Thyroid gland (tissue), 4 donors: Measurements from ENCODE around the gene FANCC.

Source experiments
- POLR2A ChIP-seq, 2 donors: fragments of 450-650 bp; IDR thresholded peaks; one replicate each; pipeline ENCODE4 v1.6.1; 2017; ENCODE audit warnings: antibody characterized with exemption in 2 of 2, mild to moderate bottlenecking in 2 of 2, moderate library complexity in 1 of 2
- TF ChIP-seq, protein P1 (sequence below), 6 experiments: fragments of 200-600 bp in 3 of 6; fragments of 450-650 bp in 3 of 6; sonication (generic) in 3 of 6; IDR thresholded peaks; one replicate each; pipeline ENCODE4 v1.5.1; 2016 to 2019; ENCODE audit warnings: antibody characterized with exemption in 6 of 6, mild to moderate bottlenecking in 2 of 6, inconsistent platforms in 1 of 6, moderate library complexity in 1 of 6

- TF ChIP-seq, protein P1, sequence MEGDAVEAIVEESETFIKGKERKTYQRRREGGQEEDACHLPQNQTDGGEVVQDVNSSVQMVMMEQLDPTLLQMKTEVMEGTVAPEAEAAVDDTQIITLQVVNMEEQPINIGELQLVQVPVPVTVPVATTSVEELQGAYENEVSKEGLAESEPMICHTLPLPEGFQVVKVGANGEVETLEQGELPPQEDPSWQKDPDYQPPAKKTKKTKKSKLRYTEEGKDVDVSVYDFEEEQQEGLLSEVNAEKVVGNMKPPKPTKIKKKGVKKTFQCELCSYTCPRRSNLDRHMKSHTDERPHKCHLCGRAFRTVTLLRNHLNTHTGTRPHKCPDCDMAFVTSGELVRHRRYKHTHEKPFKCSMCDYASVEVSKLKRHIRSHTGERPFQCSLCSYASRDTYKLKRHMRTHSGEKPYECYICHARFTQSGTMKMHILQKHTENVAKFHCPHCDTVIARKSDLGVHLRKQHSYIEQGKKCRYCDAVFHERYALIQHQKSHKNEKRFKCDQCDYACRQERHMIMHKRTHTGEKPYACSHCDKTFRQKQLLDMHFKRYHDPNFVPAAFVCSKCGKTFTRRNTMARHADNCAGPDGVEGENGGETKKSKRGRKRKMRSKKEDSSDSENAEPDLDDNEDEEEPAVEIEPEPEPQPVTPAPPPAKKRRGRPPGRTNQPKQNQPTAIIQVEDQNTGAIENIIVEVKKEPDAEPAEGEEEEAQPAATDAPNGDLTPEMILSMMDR (IDR thresholded peaks at IDR 0.05): no peak
- TF ChIP-seq POLR2A (IDR thresholded peaks at IDR 0.05): no peak
Measured at GRCh38 chr9:95349091-95350038, 31.9 kb upstream of the FANCC start.
